HepG2 (cell line): ENCODE data around the gene NUBPL. TPM values are rescaled to one million over a fixed set of nuclear protein-coding genes. Genes with fewer than 3 reads are reported as not detected.

Experiments used
- ATAC-seq: fragments of 200-7000 bp; cut with Tn5 transposase; 3 replicates; pipeline ENCODE4 v1.9.1; 2020; ENCODE audit warnings: mild to moderate bottlenecking, moderate library complexity
- BruUV-seq: library from RNA; stranded (reverse); fragments of 400-500 nt; replicated peaks from 2 replicates; lab custom pipeline; 2021; lab: Mats Ljungman, UMichigan
- CTCF ChIA-PET: fragments of 300-600 bp; formaldehyde crosslinking; extraction: SDS; loops from one replicate; lab custom pipeline; 2021; ENCODE audit warnings: low total read pairs, inconsistent platforms, low intra/inter-chr PET ratio; lab: Yijun Ruan, JAX
- POLR2A ChIA-PET: fragments of 350-600 bp; sonication (Branson Sonifier 250); formaldehyde crosslinking; loops from one replicate; lab custom pipeline; 2020; ENCODE audit warnings: antibody characterized with exemption, inconsistent platforms; lab: Yijun Ruan, JAX
- DNase-seq: peaks from one replicate; pipeline ENCODE4 v3.0.0-alpha.2; 2015; ENCODE audit warnings: low spot score
- FAIRE-seq: peaks from 3 replicates; lab custom pipeline; 2011; peaks lifted over from hg19 to GRCh38; lab: Jason Lieb, UNC
- H2AFZ ChIP-seq: one replicate; pipeline ENCODE4 v1.6.1; 2011; ENCODE audit warnings: low read length, inconsistent platforms
- H3K27ac ChIP-seq: fragments of 300-600 bp; 3 replicates; pipeline ENCODE4 v1.8.0; 2011; ENCODE audit warnings: mixed run types, mild to moderate bottlenecking, mixed read lengths, low read length, inconsistent platforms; ENCODE audit not compliant: insufficient read depth; ENCODE audit errors: extremely low read length
- H3K27me3 ChIP-seq, 2 experiments: fragments of 200-600 bp in 1 of 2; 2 replicates in 1 of 2; 3 replicates in 1 of 2; pipeline versions ENCODE4 v1.6.0 to v1.8.0; 2011; ENCODE audit warnings: low read length in 2 of 2, mild to moderate bottlenecking in 2 of 2, moderate library complexity in 2 of 2, inconsistent platforms in 1 of 2; ENCODE audit not compliant: insufficient read depth in 2 of 2, control insufficient read depth in 1 of 2
- H3K36me3 ChIP-seq, 2 experiments: fragments of 200-600 bp in 1 of 2; replicated peaks in 1 of 2; 2 replicates in 1 of 2; 3 replicates in 1 of 2; pipeline versions ENCODE4 v1.5.1 to v1.8.0; 2011; ENCODE audit warnings: low read length in 2 of 2, inconsistent platforms in 1 of 2; ENCODE audit not compliant: insufficient read depth in 2 of 2, control insufficient read depth in 1 of 2
- H3K4me1 ChIP-seq: 2 replicates; pipeline ENCODE4 v1.5.1; 2012; ENCODE audit warnings: low read length, inconsistent platforms; ENCODE audit not compliant: insufficient read depth
- H3K4me2 ChIP-seq: 2 replicates; pipeline ENCODE4 v1.6.0; 2011; ENCODE audit warnings: low read depth, low read length, inconsistent platforms
- H3K4me3 ChIP-seq, 3 experiments: fragments of 200-600 bp in 1 of 3; sonication (generic), shearing (Covaris generic) in 1 of 3; replicated peaks in 1 of 3; 2 replicates each; pipeline ENCODE4 v1.5.1; 2011 to 2016; ENCODE audit warnings: low read length in 3 of 3, inconsistent platforms in 2 of 3, low read depth in 2 of 3, mild to moderate bottlenecking in 2 of 3, control low read depth in 1 of 3, mixed read lengths in 1 of 3; ENCODE audit not compliant: insufficient read depth in 1 of 3
- H3K79me2 ChIP-seq: one replicate; pipeline ENCODE4 v1.6.1; 2011; ENCODE audit warnings: low read length, inconsistent platforms; ENCODE audit not compliant: insufficient read depth
- H3K9ac ChIP-seq: 2 replicates; pipeline ENCODE4 v1.6.0; 2011; ENCODE audit warnings: mild to moderate bottlenecking, low read depth, low read length, inconsistent platforms; ENCODE audit not compliant: insufficient read depth
- H3K9me3 ChIP-seq: 2 replicates; pipeline ENCODE4 v1.5.1; 2012; ENCODE audit warnings: mild to moderate bottlenecking, low read length
- H4K20me1 ChIP-seq: 2 replicates; pipeline ENCODE4 v1.6.0; 2011; ENCODE audit warnings: inconsistent platforms, mild to moderate bottlenecking, low read length, moderate library complexity; ENCODE audit not compliant: insufficient read depth
- ARNT ChIP-seq: fragments of 450-650 bp; IDR thresholded peaks from 2 replicates; pipeline ENCODE4 v1.6.1; 2017
- BRD4 ChIP-seq: sonication (generic); formaldehyde crosslinking; IDR thresholded peaks from 2 replicates; pipeline ENCODE4 v1.4.0; 2020; ENCODE audit warnings: missing genetic modification reagents
- CAMTA2 ChIP-seq: sonication (generic); formaldehyde crosslinking; IDR thresholded peaks from 2 replicates; pipeline ENCODE4 v1.4.0; 2020; ENCODE audit warnings: mild to moderate bottlenecking, missing genetic modification reagents, borderline replicate concordance
- CHCHD3 ChIP-seq: sonication (generic); formaldehyde crosslinking; IDR thresholded peaks from 2 replicates; pipeline ENCODE4 v1.8.0; 2022; ENCODE audit warnings: mild to moderate bottlenecking, missing genetic modification reagents, moderate library complexity
- HNF1B ChIP-seq: sonication (generic); formaldehyde crosslinking; IDR thresholded peaks from 2 replicates; pipeline ENCODE4 v1.5.1; 2020; ENCODE audit warnings: mild to moderate bottlenecking, moderate library complexity, missing genetic modification reagents
- HNRNPUL1 ChIP-seq: fragments of 200-400 bp; formaldehyde crosslinking; IDR thresholded peaks from 2 replicates; pipeline ENCODE4 v1.6.1; 2017; ENCODE audit warnings: low read depth, mild to moderate bottlenecking, low read length, moderate library complexity
- REST ChIP-seq, 2 experiments: IDR thresholded peaks; 2 replicates each; pipeline ENCODE4 v1.6.1; 2011 to 2012; ENCODE audit warnings: low read length in 2 of 2, borderline replicate concordance in 1 of 2, low read depth in 1 of 2, mild to moderate bottlenecking in 1 of 2, moderate library complexity in 1 of 2
- STAT5B ChIP-seq: sonication (generic); formaldehyde crosslinking; IDR thresholded peaks from 2 replicates; pipeline ENCODE4 v1.4.0; 2020; ENCODE audit warnings: missing genetic modification reagents
- ZNF10 ChIP-seq: sonication (generic); formaldehyde crosslinking; IDR thresholded peaks from 2 replicates; pipeline ENCODE4 v1.4.0; 2020; ENCODE audit warnings: mild to moderate bottlenecking, low read depth, missing genetic modification reagents, borderline replicate concordance
- ZNF224 ChIP-seq: sonication (generic); formaldehyde crosslinking; IDR thresholded peaks from 2 replicates; pipeline ENCODE4 v1.5.0; 2020; ENCODE audit warnings: mild to moderate bottlenecking, missing genetic modification reagents
- ZSCAN30 ChIP-seq: sonication (generic); formaldehyde crosslinking; IDR thresholded peaks from 2 replicates; pipeline ENCODE4 v1.5.0; 2020; ENCODE audit warnings: mild to moderate bottlenecking, missing genetic modification reagents
- WGBS: methylation state at CpG from one replicate; pipeline ENCODE4 v1.1.6; 2017; ENCODE audit warnings: low lambda C conversion rate; 5-methylcytosine and 5-hydroxymethylcytosine counted together
- in situ Hi-C: cut with HindIII; loops from 2 replicates; pipeline ENCODE4 v1.10.0; 2017; ENCODE audit warnings: low pct_unique_long_range_greater_than_20kb; ENCODE audit not compliant: extremely low pct_ligation_motif_present
- intact Hi-C: fragments of 100-400 bp; cut with micrococcal nuclease; formaldehyde crosslinking; loops from one replicate; pipeline ENCODE4 v1.10.0; 2022; ENCODE audit not compliant: unreplicated experiment
- polyA plus RNA-seq, 8 experiments: library from polyadenylated mRNA; depleted of rRNA in 3 of 8; stranded (reverse) in 7 of 8; unstranded in 1 of 8; fragments of >200 nt; fragmentation: Illumina TruSeq in 4 of 8; extraction: Trizol in 4 of 8; gene quantifications; 2 replicates each; pipeline versions ENCODE4 v1.2.1 to v1.2.3, GENCODE V29; 2011 to 2016; ENCODE audit warnings: low read depth in 4 of 8, missing spikeins in 1 of 8, mixed read lengths in 1 of 8; ENCODE audit not compliant: insufficient read depth in 1 of 8
- total RNA-seq, 5 experiments: library from RNA; depleted of rRNA; stranded (reverse); fragments of >200 nt; fragmentation: Illumina TruSeq; extraction: Trizol; gene quantifications; 2 replicates each; pipeline ENCODE4 v1.2.3, GENCODE V29; 2016; ENCODE audit warnings: low read depth in 1 of 5

The NUBPL gene
- total and polyA plus RNA-seq, 2 of the 13 experiments (the other 11 are each of a cell fraction or from before 2014, with no cell fraction given), result 21.3 to 44.1 TPM

- WGBS, result 95% methylated on average over 7 of the region's 7 CpGs
- Histone ChIP-seq H3K4me1 (peaks cover 16% of the 10 kb centered on the region), H3K4me3 (no peak overlapping the region), H3K27ac (no peak overlapping the region), H2AFZ (no peak overlapping the region), H3K27me3 (no peaks in the 10 kb centered on the region), H3K79me2 (no peaks in the 10 kb centered on the region), H3K4me2 (no peak overlapping the region), H4K20me1 (no peaks in the 10 kb centered on the region), H3K9me3 (no peaks in the 10 kb centered on the region), H3K9ac (no peak overlapping the region), H3K36me3 (peaks cover 2 to 5% of the 10 kb centered on the region in 2 experiments; a peak in 4 of 5 replicates)
- no peak for DNase-seq
- in situ Hi-C loops (no loop called here), intact Hi-C loops (no loop called here)
- CTCF ChIA-PET, result no interaction called here
- POLR2A ChIA-PET, result no interaction called here
- no peak for ATAC-seq
- FAIRE-seq, result no peak
- BruUV-seq, result no TSS peak
- TF ChIP-seq HNF1B, result no peak
- no peak for TF ChIP-seq HNRNPUL1
- no peak for TF ChIP-seq ZNF224 (CRISPR knock-in tag)
- no peak for TF ChIP-seq REST (IDR thresholded peaks at IDR 0.05; ENCODE audit: borderline replicate concordance in 1 of 2, low read depth in 1 of 2, low read length in 2 of 2)
- no peak for TF ChIP-seq STAT5B (CRISPR knock-in tag)
- no peak for TF ChIP-seq BRD4
- no peak for TF ChIP-seq ZNF10 (CRISPR knock-in tag)
- no peak for TF ChIP-seq ZSCAN30
- TF ChIP-seq CAMTA2 (CRISPR knock-in tag), result no peak
- TF ChIP-seq CHCHD3 (CRISPR knock-in tag), result no peak
- TF ChIP-seq ARNT, result no peak
These were observed 35.3 kb downstream of the NUBPL start for GRCh38 chr14:31596342-31597095.
